ENCODE data around the gene THSD4.

The THSD4 gene

DNA sequence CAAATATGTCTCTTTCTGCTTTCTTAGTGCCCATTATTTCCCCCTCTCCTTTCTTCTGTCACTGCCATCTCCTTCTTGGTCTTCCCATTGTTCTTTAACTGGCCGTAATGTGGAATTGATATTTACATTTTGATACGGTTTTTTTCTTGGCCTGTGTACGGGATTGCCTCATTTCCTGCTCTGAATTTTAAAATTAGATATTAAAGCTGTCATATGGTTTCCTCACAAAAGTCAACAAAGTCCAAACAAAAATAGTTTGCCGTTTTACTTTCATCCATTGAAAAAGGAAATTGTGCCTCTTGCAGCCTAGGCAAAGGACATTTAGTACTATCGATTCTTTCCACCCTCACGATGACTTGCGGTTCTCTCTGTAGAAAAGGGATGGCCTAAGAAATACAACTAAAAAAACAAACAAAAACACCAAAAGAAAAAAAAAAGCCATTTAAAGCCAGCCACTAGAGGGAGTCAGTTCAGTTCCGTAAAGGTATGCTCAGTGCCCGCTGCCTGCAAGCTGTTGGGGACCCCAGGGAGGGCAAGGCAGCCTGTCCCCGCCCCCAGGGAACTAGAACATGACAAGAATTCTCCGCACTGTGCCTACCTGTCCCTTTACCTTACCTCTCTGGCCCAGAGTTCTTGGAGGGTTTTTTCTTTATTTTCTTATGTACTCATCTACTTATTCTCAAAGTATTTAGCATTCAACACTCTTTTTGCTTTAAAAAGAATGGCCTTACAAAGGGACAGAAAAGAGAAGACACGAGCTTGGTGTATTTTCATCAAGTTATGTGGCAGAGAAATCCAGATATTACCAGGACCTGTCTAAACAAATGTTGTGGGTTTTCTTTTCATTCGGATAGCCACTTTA, 665.1 kb downstream of the THSD4 start:
- DNase-seq, result peak; percentile 77

DNA sequence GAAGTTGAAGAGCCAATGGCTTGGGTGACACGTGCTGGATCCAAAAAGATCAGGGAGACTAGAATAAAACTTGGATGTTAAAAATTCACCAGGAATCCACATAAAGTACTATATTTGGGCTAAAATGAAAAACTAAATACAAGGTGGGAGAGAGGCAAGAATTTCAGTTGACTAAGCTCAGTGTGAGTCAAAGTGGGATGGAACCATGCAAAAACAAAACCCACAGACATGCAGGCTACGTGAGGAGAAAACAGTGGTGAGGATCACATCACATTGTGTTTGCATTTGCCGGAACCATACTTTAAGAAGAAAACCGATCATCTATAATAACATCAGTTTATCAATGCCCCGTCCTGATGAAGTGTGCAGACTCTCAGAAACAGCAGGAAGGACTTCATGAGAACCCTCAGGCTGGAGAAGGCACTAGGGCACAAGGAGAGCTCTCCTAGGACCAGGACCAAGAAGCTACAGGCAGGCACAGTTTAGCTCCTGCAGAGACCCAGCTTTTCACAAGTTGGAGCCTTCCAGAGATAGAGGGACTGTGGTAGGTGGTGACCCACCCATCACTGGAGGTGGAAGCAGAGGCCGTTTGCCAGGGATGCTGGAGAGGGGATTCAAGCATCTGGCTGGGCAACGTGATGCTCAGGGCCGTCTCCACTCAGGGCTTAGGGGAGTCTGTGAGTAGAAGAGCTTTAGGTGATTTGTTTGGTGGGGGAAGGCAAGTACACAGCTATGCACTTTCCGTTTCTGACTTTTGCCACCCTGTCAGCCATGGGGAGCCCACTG, 666.1 kb downstream of the THSD4 start:
- DNase-seq, result no peak

DNA sequence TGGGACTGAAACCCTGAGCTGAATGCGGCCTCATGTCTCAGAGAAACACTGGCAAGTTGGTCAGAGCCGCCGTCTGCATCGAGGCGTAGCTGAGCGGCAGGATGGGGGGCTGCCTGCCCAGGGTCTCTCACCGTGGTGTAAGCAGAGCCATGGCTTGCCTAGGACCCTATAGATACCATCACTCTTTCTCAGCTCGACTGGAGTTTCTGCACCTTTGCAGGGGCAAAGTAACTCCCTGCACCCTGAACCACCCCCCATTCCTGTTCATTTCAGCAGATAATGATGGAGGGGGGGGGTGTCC, 666.6 kb downstream of the THSD4 start:
- no peak for DNase-seq

DNA sequence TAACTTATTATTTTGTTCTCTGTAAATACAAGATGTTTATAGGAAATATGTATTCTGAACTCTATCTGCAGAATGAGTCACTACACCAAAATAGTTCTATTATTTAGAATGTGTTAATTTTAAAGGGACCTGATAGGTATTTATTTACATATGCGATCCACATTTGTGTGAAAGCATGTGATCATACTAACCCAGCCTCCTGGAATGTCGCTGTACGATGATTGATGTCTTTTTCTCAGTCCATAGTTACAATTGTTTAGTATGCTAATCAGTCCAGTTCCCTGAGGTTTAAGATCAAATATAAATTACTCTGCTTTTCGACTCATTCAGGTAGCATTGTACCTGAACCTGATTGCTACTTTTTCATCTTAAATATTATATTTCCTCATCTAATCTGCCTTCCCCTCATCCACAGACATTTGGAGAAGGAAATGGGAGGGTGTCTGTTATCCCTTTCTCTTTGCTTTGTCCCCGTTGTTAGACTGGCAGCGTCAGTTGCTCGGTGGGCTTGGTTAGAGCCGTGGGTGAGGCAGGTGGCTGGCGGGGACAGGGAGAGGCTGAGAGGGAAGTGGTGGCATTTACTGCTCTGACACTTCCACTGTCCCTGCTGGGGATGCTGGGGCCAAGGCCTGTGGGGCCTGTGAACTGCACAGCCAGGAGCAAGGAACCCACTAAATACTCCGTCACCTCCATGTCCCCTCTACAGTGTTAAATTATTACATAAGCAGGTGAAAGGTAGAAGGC, 667.3 kb downstream of the THSD4 start:
- no peak for DNase-seq

DNA sequence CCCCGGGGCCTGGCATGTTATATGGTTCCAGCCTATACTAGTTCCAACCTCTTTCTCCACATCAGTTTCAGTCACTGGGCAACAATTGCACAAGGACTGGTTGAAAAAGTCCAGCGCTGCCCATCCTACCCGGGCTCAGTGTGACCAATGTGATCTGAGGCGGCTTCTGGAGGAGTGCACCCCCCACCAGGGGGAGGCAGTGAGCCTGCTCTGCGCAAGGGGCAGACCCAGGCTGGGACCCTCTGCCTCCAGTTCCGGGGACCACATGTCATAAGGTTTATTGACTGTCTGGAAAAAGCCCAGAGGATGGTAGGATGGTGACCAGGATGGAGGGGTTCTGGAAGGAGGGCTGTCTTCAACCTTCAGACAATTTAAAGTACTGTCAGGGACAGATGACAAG, 669.4 kb downstream of the THSD4 start:
- DNase-seq, result no peak

DNA sequence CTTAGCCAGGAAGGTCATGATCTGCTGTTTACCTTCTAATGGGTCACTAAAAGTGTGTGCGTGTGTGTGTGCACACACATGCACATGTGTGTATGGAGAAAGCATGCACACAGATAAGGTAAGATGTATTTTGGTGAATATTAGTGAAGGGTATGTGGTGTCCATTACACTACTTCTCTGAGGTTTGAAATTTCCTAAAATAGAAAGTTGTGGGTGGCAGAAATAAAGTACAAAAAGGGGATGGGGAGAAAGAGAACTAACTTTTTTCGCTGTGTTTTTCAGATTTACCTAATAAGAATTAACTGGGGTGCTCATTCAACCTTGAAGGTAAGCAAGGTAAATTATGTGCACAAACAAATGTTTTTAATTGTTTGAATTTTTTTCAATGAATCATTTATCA, 670.7 kb downstream of the THSD4 start:
- no peak for DNase-seq

DNA sequence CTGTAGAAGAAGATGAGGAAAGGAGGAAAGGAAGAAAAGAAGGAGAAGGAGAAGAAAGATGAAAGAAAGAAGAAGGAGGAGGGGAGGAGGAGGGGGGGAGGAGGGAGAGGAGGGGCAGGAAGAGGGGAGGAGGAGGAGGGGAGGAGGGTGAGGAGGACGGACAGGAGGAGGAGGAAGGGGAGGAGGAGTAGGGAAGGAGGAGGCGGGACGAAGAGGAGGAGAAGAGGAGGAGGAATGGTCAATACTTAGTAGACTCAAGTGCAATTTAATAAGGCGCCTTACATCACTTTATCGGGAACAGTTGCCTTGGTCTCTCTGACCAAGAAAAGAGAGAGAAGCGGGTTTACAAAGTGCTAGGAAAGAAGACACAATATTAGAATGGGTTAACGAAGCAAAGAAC, 671.4 kb downstream of the THSD4 start:
- DNase-seq, result no peak

DNA sequence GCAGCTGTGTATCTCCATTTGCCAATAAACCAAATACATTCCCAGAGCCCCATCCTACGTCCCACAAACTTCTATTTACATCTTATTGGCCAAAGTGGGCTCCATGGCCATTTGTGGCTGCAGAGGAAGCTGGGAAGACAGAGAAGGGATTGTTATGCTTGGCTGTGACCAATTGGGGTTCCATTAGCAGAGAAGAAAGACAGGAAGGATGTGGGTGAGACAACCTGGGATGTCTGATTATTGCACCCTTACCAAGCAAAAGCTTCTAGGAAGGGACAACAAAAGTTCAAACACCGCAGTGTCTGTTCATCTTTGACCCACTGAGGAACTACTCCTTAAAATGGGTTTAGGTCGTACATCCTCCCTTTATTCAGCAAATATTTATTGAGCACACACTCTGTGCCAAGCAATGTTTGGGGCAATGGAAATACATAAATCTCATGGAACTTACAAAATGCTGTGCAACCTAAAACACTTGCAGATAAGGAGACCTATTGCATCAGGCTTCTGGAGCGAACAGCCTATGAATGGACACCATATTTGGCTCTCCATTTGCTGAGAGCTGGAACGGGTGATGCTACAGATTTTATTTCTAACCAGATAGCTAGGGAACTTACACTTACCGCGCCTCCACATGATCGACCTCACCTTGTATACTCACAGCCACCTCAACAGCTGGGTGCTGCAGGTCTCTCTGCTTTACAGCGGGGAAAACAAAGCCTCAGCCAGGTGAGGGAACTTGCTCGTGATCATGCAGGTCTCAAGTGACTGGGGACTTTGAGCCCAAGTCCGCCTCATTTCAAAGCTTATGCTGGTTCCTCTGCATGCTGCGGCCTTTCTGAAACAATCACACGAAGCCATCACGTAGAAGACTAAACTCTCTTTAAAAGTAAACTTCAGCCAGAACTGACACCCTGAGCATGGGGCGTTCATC, 673.6 kb downstream of the THSD4 start:
- no peak for DNase-seq

DNA sequence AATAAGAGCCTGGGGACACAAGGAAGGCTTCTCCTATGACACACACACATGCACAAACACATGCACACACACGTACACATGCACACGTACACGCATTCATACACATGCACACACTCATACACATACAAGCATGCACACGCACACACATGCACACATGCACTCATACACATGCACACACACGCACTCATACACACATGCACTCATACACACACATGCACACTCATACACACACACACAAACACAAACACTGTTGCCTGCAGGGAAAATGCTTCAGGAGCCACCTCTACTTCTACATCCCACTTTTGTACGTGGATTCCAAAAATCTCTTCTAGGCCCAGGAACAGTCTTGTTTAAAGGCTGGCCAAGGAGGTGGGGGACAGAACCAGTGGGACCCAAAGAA, 674.3 kb downstream of the THSD4 start:
- DNase-seq, result no peak

DNA sequence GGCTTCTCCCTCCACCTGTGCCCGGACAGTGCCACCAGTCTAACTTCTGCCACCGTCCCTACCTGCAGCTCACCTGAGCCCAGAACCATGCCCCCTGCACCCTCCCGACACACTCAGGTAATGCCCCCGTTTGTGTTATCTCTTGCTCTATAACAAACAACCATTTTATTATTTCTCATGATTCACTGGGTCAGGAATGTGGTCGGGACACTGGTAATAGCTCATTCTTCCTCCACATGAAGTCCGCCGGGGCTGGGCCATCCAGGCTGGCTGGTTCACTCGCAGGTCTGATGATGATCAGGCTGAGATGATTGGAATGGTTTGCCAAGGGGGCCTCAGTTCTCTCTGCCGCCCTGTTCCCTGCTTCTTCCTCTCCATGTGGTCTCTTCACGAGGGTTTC, 674.8 kb downstream of the THSD4 start:
- no peak for DNase-seq

DNA sequence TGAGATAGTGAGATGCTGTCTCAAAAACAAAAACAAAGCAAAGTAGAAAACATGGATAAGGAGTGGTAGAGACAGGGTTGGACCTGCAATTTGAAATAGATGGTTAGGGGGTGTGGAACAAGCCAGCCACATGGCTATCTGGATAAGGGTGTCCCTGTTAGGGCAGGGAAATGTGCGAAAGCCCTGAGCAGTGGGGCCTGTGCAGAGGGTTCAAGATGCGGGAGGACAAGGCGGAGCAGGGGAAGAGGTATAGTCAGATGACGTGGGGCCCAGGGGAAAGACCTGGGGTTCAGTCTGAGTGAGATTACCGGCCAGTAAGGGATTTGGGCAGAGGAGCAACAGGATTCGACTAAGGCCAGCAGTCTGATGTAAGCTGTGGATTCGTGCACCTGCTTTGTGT, 676.7 kb downstream of the THSD4 start:
- no peak for DNase-seq

DNA sequence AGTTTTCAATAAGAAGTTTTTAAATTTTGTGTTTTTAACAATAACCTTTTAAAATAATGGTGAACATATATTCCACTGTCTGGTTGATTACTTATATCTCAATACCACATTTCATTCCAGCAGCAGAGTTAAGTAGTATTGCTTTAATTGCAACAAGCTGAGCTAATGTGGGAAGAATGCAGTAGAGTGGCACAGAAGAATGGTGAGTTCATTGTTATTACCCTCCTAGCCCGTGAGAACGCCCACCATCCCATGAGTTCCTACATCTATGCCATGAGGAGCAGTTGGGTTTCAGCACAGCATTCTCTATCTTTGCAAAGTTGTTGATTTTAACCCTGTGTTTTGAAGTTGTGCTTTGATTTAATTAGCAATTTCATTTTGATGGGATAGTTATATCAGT, 677.2 kb downstream of the THSD4 start:
- DNase-seq, result no peak

DNA sequence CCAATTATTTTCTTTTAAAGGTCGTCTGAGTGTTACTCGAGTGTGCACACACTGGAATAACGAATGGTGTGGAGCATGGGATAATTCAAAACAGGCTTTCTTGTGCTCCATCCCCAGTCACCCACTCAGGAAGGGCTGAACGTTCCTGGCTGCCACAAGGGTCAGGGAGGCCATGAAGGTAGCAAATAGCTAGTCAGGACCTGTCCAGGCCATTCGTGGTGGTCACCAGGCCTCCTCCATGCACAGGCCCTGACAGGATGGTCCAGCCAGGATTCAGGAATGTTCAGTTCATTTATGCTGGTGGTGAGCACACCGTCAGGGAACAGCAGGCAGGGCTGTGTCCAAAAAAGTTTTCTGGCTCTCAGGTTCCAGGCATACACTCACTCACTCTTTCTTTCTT, 683.4 kb downstream of the THSD4 start:
- no peak for DNase-seq

DNA sequence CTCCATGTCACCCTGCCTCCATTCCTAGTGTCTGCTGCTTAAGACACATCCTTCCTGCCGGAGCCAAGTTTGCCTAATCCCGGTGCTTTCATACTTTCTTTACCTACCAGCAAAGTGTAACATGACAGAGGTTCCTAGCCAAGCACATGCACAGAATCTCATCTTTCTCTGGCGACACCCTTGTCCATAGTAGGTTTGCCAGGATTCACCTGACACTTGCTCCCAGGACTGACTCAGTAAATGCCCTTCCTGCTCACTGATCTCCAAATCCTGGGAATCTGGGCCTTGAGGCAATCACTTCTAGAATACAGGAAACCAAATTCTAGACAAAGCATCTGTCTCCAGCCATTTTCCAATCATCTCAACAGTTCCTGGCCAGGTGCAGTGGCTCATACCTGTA, 684.9 kb downstream of the THSD4 start:
- no peak for DNase-seq

DNA sequence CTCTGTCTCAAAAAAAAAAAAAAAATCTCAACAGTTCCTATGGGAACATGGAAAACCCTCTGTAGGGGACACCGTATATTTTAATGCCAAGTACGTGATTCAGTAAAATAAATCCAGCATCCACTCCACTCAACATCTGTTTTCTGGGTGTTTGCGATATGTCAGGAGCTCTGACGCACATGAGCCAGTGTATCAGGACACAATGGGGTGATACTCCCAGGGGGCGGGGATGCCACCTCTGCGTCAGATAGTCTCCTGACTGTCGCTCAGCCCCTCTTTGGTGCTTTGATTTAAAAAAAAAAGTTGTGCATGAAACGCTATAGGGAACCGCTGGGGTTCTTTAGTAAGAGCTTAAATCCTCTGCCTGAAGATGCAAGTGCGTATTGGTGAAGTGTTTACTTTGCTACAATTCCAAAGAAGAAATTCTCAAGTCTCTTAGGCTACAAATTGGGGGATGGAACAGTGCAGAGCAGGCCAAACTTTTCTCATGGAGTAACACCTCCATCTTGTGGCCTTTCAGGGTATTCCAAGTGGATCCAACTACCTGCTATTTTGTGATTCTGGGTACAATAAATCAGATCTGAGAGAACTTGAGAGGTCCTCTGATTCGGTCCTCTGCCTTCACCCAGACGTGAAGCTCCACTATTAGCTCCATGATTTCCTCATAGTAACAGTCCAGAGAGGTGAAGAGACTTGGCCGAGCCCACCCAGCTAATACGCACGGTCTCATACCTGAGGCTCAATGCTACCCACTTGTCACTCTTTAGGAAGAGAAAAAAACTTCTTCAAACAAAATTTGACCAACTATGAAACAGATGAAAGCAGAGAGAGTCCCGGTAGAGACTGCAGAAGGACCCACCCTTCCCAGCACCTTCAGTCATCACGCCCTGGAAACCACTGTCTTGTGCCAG, 685.8 kb downstream of the THSD4 start:
- peak; percentile 63 for DNase-seq

DNA sequence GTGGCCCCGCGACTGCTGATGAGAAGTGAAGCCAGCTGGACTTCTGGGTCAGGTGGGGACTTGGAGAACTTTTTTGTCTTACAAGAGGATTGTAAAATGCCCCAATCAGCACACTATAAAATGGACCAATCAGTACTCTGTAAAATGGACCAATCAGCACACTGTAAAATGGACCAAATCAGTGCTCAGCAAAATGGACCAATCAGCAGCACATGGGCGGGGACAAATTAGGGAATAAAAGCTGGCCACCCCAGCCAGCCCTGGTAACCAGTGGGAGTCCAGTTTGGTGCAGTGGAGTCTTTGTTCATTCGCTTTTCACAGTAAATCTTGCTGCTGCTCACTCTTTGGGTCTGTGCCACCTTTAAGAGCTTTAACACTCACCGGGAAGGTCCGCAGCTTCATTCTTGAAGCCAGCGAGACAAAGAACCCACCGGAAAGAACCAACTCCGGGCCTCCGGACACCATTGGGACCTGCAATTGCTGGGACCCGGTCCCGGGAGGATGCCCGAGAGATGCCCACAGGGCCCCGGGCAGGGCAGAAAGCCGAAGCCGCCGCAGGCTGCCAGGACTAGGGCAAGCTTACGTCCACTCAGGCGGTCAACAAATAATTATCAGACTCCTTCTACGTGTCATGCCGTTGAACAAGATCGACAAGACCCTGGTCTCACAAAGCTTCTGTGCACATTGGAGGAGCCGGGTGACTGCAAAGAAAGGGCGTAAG, 686.8 kb downstream of the THSD4 start:
- DNase-seq, result no peak

DNA sequence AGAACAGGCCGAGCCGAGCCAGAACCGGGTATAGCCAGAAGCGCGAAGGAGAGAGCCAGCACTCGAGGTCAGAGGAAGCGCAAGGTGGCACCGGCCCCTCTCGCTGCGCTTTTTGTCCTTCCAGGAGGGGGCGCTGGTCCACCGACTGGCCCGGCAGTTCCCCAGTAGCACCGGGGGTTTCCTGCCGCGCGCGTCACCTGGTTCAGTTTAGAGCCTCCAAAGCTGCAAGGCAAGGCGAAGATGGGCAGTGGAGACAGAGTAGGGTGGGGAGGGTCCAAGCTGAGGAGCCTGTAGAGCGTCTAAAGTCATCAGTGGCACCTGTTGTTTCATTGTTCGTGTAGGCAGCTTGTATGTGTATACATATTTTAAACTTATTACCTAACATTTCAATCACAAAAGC, 687.5 kb downstream of the THSD4 start:
- DNase-seq, result no peak

DNA sequence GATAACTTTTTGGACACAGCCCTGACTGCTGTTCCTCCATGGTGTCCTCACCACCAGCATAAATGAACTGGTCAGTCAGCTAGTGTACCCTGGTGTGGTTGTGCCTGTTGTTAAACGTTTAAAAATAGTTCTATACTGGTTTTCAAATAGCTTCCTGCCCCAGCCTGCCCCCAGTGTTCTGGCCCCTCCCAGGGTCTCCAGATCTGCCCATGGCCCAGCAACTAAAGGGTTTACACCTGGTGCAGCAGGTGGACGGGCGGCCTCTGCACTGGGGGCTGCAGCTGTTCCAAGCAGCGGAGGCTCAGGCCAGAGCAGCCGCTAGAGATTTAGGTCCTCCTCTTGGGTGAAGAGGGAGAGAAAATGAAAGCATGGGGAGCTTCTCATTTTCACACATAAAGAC, 689.0 kb downstream of the THSD4 start:
- DNase-seq, result no peak

DNA sequence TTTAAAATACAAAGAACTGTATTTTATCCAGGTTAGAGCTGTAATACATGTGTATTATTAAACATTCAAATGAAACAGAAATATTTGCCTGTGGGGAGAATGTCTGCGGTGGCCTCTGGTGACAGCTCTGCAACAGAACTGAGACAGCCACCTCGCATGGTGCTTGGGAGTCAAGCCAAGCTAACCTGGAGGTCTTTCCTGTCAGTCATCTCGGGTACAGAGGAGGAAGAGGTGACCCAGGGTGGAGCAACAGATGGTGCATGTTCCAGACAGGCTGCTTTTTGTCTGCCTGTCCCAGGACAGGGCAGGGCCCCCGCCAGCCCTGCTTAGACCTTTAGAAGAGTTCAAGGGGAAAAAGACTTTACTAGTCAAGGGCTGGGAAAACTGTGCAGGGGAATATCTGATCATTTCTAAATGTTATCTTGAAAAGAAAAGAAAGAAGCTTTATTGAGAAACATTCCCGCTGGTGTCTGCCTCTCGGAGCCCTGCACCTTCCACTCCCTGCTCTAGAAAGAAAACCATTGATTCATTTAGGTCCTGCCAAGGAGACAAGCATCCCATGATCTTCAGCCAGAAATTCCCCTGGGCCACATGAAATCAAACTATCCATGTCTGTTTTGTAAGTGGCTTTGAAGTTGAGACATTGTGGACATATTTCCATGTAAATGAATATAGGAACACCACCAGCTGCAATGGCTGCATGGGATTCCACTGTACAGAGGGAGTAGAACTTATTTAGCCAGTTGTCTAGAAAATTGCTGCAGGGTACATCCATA, 689.6 kb downstream of the THSD4 start:
- no peak for DNase-seq

DNA sequence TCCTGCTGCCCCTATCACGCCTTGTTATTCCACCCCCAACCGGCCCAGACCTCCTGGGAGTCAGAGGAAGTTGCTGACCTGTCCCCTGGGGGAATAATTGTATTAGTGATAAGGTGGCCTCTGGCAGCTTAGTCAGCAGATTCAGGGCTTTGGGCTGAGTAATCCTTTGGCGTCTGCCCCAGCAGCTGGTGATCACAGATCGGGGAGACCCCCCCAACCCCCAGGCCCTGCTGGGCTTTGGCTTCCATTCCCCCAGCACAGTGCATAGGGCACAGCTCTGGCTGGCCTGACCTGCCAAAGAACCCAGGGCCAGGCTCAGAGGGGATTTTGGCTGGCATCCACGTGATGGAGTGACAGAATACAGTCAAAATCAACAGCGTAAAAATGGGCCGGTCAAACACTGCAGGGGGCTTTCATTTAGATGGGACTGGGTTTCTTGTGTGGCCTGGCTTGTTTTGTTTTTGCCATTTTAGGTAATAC, 691.2 kb downstream of the THSD4 start:
- no peak for DNase-seq

All from NCI-H2171 (cell line).